NOMO-1 treated with DMSO at 0.1 percent for 48 hours (cell line): Measurements from ENCODE around the gene PLD5.

ENCODE experiments used
- DNase-seq: peaks from one replicate; lab custom pipeline; 2025; ENCODE audit not compliant: unreplicated experiment; lab: John Stamatoyannopoulos, UW

Gene PLD5

DNA sequence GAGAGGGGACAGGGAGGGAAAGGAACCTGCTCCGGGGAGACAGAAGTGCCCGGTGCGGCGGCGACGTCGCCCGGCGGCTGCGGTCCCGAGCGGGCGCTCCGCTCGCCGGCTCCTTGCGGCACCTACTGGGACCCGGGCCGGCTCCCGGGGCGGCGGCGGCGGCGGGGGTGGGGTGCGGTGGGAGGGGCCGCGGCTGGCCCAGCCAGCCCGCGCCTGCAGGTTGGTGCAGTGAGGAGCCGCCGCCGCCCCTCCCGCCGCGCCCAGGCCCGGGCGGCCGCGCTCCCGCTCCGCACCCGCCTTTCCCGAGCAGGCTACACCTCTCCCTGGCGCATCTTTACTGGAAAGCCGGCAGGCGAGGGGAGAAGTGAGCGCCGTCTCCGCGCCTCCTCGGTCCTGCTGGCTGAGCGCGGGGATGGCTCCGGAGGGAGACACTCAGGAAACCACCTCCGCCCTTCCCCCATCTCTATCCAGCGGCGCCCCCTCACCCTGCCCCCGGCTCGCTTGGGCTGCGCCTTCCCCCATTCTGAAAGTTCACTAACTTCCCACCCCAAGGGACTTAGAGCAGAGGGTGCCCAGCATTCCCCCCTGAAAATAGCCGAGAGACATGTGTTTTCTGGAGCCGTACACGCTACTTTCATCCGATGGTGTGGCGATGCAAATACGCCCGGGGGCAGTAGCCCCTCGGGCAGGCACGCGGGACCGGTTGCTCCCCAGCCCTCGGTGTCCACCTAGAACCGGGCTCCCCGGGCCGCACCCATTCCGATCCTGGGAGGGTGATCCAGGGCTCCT, at the start of gene PLD5:
TSS of gene PLD5 (minus strand) at position 127 of the 789 bp plus-strand sequence.
- no peak for DNase-seq

DNA sequence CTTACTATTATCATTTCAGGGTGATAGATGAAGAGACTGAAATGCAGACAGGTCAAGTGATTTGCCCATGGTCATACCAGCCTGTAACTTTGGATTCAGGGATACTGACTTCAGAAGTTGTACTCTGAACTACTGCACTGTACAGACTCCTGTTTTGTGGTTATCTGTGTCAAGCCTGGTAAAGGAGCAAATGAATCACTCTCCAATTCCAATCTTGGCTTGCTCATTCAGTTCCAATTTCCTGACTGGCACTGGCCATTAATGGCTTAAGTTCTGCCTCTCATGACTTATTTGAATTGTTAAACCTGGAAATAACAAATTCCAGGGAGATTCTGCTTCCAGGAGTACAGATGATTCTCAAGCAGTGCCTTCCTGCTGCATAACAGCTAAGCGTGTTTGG, 45.4 kb upstream of the PLD5 start:
- no peak for DNase-seq

DNA sequence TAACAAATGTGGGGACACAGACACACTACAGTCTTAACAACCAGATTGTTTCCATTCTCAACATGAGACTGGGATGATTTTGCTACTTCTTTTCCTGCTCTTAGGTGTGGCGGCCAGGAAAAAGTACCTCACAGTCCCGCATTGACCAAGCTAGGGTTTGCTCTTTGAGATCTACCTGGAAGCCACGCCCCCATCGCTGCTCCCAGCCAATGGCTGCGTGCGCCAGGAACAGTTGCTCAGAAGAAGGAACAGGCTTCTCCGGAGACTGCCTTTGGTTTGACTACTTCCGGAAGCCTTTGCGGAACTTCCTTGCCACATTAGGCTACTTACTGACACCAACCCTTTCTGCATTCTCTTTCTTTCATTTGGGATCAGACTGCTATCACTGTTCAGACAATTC, 44.2 kb upstream of the PLD5 start:
- DNase-seq, result no peak

DNA sequence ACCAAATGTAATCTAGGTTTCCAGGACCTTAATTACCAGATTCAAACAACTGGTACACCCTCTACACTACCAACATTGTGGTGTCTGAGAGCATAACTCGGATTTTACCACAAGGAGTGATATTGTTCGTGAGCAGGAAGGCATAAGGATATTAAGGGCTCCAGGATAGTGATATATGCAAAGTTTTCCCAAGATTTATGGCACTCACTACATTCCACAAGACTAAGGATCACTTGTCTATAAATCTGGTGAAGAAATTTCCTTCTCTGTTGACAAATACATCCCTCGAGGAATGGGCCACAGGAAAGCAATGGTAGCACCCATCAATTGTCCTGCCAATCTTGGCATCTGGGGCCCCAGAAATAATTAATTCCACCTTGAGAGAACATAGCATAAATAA, 43.1 kb upstream of the PLD5 start:
- no peak for DNase-seq

DNA sequence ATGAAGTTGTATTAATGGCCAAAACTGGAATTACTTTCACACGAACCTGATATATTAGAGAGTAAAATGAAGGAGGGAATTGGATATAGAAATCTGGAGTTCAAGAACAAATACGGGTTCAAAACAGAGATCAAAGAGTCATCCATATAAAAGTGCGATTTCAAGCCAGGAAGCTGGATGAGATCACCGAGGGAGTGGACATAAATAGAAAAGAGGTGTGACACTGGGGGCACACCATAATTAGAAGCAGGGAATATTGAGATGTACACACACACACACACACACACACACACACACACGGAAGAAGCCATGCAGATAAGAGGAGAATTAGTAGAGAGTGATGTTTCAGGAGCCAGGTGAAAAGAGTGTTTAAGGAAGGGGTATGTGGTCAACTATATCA, 32.3 kb upstream of the PLD5 start:
- DNase-seq, result no peak

DNA sequence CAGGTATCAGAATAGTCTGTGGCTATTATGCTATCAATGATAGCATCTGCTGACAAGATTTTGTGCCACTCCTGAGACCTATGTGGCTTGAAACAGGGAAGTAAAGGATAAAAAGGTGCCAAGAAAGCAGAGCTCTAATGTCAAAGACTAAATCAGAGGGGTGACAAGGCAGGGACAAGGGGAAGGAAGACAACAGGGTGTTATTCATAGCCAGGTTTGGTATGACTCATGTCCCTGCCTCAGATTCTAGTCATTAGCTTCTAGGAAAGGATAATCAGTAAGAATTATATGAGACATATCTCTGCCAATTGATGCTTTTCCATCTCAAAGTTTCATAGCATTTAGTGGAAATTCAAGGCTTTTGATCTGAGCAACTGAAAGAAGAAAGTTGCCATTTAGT, 31.8 kb upstream of the PLD5 start:
- DNase-seq, result no peak

DNA sequence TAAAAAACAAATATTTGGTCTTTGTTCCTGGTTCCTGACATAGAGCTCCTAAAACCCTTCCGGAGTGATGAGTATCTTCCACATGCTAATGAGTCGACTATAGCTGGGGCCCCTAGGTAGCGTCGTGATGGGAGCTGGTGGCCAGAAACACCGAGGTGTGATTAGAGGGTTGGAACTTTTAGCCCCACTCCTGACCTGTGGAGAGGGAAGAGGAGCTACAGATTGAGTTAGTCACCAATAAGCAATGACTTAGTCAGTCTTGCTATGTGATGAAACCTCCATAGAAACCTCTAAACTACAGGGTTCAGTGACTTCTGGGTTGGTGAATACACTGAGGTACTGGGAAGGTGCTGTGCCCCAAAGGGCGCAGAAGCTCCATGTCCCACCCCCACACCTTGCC, 30.1 kb upstream of the PLD5 start:
- no peak for DNase-seq

DNA sequence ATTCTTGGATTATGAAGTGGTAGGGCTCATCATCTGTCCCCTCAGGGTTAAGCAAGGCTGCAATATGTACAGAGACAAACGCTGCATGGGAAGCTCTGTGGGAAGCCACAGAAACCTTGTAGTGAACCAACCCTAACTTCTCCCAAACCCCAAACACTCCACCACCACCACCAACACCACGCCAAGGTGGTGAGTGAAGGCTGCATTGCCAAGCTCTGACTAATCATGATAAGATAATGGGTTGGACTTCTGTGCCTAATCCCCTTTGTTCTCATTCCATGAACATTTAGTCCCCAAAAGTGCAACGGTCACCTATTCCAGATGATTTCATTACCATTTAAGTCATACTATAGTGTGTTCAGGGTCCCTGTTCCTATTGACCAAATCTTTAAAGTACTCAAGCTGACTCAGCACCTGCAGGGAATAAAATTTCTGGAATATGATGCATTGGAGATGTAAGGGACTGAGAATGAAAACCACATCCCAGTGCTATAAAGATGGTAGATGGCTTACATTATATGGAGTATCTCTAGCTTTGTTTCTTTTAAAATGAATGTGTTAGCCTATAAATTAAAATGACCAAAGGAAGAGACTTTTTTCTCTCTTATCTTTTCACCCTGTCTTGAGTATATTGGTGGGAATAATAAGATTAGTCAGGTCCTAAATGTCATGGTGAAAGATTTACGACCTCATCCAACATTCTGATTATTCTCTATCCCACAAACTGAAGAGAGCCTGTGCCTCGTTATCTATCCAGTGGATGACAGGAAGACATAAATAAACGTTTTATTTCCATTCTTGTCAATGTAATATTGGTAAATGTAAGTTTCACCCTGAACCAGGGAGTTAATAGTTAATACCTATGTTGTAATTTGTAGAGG, 22.6 kb upstream of the PLD5 start:
- DNase-seq, result no peak

DNA sequence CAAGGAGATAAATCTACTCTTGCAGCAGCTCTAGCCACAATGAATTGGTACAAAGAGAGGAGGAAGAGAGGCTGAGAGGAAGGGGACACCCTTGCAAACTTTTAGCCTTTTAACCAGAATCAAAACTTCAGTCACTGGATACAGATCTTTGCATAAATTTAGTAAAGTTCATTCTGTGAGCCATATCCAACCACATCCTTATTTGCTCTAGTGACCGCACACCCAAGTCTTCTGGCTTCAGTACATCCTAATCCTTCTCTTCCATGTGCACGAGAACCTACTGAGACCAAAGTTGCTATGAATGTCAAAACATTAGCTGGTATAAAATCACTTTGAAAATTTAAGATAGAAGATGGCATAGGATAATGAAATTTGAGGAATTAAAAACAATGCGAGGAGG, 21.9 kb upstream of the PLD5 start:
- no peak for DNase-seq

DNA sequence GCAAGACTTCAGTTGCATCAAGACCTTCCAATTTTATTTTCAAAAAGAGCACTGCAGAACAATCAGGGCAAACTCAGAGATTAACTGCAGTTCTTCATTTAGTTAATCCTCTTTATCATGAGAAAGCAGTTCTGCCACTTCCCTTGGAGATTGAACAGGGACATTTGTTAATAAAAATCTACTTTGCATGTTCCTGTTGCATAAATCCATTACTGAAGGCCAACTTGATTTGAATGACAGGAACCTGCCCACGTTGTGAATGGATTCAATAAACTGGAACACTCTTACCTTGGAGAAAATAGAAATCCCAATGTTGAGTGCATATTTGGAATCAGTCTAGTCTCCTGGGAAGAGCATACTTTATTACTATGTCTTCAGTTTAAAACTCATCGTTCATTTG, 19.6 kb upstream of the PLD5 start:
- no peak for DNase-seq

DNA sequence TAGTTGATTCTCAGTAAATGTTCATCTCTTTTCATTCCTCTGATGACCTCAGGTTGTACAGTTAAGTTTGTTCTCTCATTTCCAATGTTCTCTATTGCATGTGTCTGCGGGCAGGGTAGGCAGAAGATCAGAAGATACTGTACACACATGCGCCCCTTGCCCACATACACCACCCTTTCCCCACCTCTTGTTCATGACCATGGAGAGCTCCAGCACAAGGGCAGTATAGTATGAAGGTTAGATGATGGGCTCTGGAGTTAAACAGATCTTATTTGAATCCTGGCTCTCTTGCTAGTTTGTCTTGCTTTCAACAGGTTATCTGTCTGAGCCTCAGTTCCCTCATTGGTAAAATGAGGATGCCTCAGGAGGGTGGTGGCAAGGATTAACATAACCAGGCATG, 17.8 kb upstream of the PLD5 start:
- DNase-seq, result no peak

DNA sequence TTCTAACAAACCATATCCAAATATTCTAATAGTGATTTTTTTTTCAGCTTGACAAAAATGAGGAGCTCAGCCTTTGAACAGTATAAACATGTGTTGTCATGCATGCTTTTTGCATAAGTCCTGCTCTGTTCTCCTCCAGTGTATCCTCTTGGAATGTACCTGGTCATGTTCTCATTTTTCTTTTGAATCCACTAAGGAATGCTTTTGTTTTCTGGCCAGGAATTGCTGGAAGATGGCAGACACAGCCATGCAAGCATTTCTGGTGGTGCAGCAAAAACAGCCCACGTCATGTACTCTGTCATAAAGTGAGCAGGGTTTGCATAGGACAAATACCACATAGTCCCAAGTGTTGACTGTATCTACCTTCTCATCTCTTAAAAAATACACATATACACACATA, 11.5 kb upstream of the PLD5 start:
- no peak for DNase-seq

DNA sequence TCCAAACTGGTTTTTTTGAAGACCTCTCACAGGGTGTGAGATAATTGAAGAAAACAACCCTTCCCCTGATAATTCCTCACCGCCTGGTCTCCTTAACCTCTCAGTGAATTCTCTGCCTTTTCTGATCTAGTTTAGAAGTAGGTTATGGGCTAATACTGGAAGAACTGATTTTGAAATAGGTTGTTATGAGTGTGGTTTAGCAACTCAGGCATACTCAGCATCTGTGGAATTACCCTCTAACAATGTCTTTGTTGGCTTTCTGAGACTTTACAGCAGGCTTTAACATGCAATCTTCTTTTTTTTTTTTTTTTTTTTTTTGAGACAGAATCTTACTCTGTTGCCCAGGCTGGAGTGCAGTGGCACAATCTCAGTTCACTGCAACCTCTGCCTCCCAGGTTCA, 10.3 kb upstream of the PLD5 start:
- no peak for DNase-seq

DNA sequence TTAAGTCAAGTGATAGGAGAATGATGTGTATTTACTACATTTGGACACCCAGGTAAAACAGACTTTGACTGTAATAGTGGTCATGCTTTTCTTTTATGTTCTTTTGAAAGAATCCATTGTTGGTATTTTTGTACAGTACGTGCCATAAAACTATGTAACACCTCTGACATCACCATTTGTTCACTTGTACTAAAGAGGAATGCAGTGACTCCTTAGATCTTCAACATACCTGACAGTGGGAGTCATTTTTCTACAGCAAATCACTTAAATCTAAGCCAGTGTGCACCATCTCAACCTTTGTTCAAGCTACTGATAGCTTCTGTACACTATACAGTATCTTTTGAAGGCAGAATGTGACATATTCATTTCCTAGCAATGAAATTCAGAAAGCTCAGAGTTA, 6.3 kb upstream of the PLD5 start:
- DNase-seq, result no peak

DNA sequence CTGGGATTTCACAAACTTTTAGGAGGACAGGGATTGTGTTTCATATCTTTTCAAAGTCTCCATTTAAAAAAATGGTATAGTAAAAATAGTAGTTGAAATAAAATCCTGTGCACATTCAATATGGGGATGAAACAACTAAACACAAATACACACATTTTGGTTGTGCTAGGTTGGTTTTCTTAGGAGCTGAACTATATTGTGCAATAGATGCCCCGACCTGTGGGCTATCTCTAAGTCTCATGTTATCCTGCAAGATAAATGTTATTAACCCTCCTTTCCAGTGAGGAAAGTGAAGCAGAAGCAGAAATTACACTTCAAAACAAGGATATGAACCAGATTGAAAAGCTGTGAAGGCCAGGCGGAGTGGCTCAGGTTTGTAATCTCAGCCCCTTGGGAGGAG, 1.3 kb upstream of the PLD5 start:
- DNase-seq, result no peak

DNA sequence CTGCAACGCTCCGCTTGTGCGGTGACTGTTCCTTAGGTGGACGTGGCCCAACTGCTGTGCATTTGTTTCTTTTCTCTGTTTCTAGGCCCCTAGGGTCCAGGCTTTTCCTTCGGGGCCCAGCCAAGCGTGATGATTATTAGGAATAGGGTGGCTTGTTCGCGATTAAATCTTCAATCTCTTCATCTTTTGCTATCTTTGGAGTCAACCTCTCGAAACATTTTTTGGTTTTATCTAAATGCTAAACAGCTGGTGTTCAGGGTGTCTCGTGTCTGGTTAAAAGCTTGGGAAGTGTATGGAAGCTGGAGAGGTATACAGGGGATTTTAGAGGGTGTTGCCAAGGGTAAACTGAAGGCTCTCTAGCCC, 844 bp upstream of the PLD5 start:
- no peak for DNase-seq

DNA sequence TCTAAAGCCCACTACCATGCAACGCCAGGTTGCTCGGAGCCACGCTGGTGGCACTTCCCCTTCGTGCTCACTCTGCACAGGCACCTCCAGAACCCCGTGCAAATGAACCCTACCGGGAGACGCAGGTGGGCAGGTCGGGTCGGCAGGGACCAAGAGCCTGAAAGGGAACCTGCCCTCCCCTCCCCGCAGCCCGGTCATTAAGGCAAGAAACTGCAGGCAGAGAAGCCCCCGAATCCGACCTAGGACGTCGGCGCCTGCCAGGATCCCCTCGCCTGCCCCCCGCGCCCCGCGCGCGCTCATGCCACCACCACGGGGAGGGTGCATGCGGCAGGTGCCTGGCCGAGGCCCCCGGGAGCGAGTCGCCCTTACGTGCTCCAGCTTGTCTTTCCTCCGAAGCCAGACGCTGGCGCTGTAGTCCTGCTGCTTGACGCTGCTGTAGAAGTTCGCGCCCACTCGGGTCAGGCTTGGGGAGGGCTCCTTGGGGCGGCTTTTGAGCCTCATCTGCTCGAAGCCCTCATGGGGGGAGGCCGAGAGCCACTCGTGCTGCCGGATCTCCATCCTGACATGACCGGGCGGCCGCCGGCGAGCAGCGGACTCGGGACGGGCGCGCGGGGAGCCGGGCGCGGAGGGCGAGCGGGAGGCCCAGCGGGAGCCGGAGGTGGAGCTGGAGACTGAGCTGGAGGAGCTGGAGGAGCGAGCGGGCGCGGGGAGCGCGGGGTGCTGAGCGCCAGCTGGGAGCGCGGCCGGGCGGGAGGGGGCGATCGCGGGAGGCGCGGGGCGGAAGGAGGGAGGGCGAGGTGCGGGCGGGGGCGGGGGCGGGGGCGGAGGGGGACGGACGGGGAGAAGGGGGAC, 552 bp downstream of the PLD5 start:
- no peak for DNase-seq

DNA sequence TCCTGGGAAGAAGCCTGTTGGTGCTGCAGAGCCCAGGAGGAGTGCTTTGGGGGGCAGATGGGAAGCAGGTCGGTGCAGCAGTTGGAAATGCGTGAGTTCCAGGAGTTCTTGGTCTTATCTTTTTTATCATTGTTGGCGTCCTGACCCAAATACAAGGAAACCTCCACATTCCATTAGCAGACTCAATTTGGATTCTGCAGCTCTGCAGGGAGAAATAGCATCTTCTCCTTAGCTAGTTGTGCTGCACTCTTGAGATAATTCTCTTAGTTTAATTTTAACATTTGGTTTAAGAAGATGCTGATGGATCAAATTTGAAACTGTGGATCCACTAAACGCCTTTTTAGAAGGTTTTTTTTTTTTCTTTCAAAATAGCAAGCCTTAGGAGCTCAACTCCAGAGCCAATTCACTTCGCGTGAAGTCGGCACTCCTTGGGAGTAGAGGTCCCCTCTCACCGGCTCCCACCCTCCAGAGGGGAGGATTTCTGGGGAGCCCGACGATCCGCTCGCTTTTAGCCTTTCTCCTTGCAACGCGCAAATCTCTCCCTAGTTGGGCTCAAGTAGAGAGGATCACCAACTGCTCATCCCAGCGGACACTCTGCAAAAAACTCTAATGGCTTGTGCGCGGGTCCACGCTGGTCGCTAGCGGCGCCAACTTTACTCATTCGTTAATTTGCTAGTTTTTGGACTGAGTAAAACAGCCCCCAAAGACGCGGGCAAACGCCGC, 1.3 kb downstream of the PLD5 start:
- DNase-seq, result no peak

DNA sequence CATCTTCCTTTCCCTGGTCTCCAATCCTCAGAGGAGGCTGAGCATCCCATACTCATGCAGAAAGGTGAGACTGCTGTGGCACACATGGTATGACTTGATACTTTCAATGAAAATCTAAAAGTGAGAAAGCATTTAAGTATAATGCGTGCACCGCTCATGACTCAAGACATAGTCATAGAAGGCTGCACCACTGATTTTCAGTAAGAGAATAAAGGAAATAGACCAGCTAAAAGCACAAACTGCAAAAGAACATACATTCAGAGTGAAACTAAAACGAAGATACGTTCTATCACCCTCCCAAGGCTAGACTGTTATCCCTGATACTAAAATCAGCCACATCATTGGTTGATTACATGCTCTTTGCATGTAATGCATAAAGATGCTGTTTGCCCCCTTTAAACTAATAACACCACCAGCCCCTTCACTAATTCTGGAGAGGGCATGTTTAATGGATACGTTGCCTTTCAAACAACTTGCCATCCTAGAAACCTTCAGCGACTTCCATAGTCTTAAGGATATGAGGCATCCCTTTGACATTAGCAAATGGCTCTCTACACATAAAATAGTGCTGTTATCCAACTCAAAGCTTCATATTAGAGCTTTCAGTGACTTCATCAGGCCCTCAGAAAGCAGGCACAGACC, 2.1 kb downstream of the PLD5 start:
- no peak for DNase-seq

DNA sequence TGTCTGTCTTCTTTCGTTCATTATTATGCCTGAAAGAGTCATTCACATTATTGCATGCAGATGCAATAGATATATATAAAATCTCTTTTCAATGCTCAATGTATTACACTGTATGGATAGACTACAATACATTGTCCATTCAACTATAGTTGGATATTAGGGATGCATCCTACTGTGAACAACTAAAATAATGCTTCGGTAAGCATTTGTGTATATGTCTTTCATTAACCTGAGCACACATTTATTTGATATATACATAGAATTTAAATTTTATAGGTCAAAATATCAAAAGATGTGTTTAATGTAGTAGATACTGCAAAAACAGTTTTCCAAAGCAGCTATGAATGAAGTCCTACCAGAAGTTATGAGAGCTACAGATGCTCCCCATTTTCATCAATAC, 8.9 kb downstream of the PLD5 start:
- DNase-seq, result no peak

DNA sequence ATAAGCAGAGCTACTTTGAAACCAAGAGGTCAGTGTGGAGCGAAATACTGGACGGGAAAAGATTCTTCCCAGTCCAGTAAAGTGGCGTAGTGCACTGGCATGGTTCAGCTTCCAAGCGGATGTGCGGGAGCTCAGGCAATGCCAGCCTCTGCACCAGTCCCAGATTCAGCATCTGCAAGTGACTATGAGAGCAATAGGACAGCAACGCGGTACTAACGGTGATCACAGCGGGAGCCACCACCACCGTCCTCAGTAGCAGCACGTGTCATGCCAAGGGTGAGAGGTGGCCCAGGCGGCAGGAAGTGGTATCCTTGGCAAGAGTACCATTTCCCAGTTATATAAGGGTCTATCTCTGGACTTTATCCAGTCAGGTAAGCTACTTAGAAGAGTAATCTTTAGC, 17.8 kb downstream of the PLD5 start:
- DNase-seq, result no peak
